D721Med (cell line): Measurements from ENCODE around the gene C6orf47.
"Not testable (repeated sequence)": the region's sequence is repeated elsewhere in the genome, so short reads cannot be mapped to it uniquely, and the experiment has no call there.

Experiments used
- DNase-seq: peaks from one replicate; pipeline ENCODE4 v3.0.0; 2011; ENCODE audit warnings: low spot score; ENCODE audit not compliant: insufficient read length
- FAIRE-seq: peaks from 2 replicates; lab custom pipeline; 2011; peaks lifted over from hg19 to GRCh38; lab: Jason Lieb, UNC
- CTCF ChIP-seq: IDR thresholded peaks from 2 replicates; pipeline ENCODE4 v1.5.1; 2012; ENCODE audit warnings: mild to moderate bottlenecking, control low read depth; ENCODE audit not compliant: insufficient read depth; ENCODE audit errors: missing control alignments

C6orf47 gene

GRCh38 chr6:31660381-31661261 lies at the start of gene C6orf47:
Gene C6orf47, minus strand, starts transcription at chr6:31660778. Its CDS starts 831 bp downstream, at chr6:31659947.
- FAIRE-seq: no peak
- TF ChIP-seq CTCF: no peak
- peak; percentile 86 for DNase-seq

GRCh38 chr6:31709157-31709556 lies 48.6 kb upstream of the C6orf47 start:
- FAIRE-seq: not testable (repeated sequence)

GRCh38 chr6:31708224-31708623 lies 47.6 kb upstream of the C6orf47 start:
- FAIRE-seq (no peak), DNase-seq (no peak)
- no peak for TF ChIP-seq CTCF

More at GRCh38 chr6:31709157-31709556, 48.6 kb upstream of the C6orf47 start:
- DNase-seq: not testable (repeated sequence)

- DNase-seq: no peak
- TF ChIP-seq CTCF: no peak
- no peak for FAIRE-seq
Measured at GRCh38 chr6:31707701-31708100, 47.1 kb upstream of the C6orf47 start.

- TF ChIP-seq CTCF: no peak
- no peak for DNase-seq
- FAIRE-seq: no peak
Measured at GRCh38 chr6:31706599-31706998, 46.0 kb upstream of the C6orf47 start, which contains the start of gene LY6G6F. Gene LY6G6F, plus strand, starts transcription at chr6:31706866. Its CDS starts 41 bp downstream, at chr6:31706907.

- FAIRE-seq (no peak), DNase-seq (no peak)
- no peak for TF ChIP-seq CTCF
Measured at GRCh38 chr6:31705931-31706330, 45.4 kb upstream of the C6orf47 start.

GRCh38 chr6:31702819-31703716 lies 42.5 kb upstream of the C6orf47 start, which contains the start of gene ABHD16A:
Gene ABHD16A, minus strand, starts transcription at chr6:31703324. Its CDS starts 43 bp downstream, at chr6:31703281.
- DNase-seq (peak; percentile 98), FAIRE-seq (no peak)
- TF ChIP-seq CTCF: no peak
